Uterus (tissue), 4 donors: Measurements from ENCODE around the gene EPB41. TPM values are rescaled to one million over a fixed set of nuclear protein-coding genes. Genes with fewer than 3 reads are reported as not detected.
"Not testable (repeated sequence)": the region's sequence is repeated elsewhere in the genome, so short reads cannot be mapped to it uniquely, and the experiment has no call there.

Experiments used
- DNase-seq, 2 donors: peaks; one replicate each; pipeline ENCODE4 v3.0.0-alpha.2; 2019 to 2020
- H3K27ac ChIP-seq, 2 donors: fragments of 200-600 bp; sonication (generic); 1 replicate in 1 of 2; 2 replicates in 1 of 2; pipeline ENCODE4 v1.5.1; 2016 to 2018
- H3K27me3 ChIP-seq, 2 donors: fragments of 200-600 bp; sonication (generic); one replicate each; pipeline ENCODE4 v1.5.1; 2018 to 2019; ENCODE audit warnings: control low read depth in 1 of 2
- H3K36me3 ChIP-seq, 2 donors: fragments of 200-600 bp; sonication (generic); one replicate each; pipeline ENCODE4 v1.5.1; 2019; ENCODE audit warnings: control low read depth in 1 of 2
- H3K4me1 ChIP-seq, 2 donors: fragments of 200-600 bp; sonication (generic); one replicate each; pipeline ENCODE4 v1.5.1; 2018 to 2019; ENCODE audit warnings: control low read depth in 1 of 2
- H3K4me3 ChIP-seq, 2 donors: fragments of 200-600 bp; sonication (generic); 1 replicate in 1 of 2; 2 replicates in 1 of 2; pipeline ENCODE4 v1.5.1; 2018 to 2019; ENCODE audit warnings: mild to moderate bottlenecking in 1 of 2
- H3K9me3 ChIP-seq, 2 donors: fragments of 200-600 bp; sonication (generic); one replicate each; pipeline ENCODE4 v1.5.1; 2019; ENCODE audit warnings: control low read depth in 1 of 2
- POLR2A ChIP-seq, 2 donors: fragments of 450-650 bp; IDR thresholded peaks; one replicate each; pipeline ENCODE4 v1.6.1; 2016; ENCODE audit warnings: antibody characterized with exemption in 2 of 2, mild to moderate bottlenecking in 1 of 2, moderate library complexity in 1 of 2
- intact Hi-C: fragments of 100-400 bp; cut with DNase I; formaldehyde crosslinking; loops from one replicate; pipeline ENCODE4 v1.15.1; 2023; ENCODE audit warnings: low total_unique reads
- total RNA-seq, 4 donors: library from RNA; depleted of rRNA in 3 of 4; stranded (reverse); fragments of >200 nt in 3 of 4; gene quantifications; one replicate each; pipeline versions ENCODE4 v1.1.0 to v1.2.4, GENCODE V29; 2014 to 2023
- TF ChIP-seq, protein P1 (sequence below), 4 experiments: fragments of 200-600 bp in 2 of 4; fragments of 450-650 bp in 2 of 4; sonication (generic) in 2 of 4; IDR thresholded peaks; one replicate each; pipeline ENCODE4 v1.5.1; 2016 to 2019; ENCODE audit warnings: antibody characterized with exemption in 4 of 4, mild to moderate bottlenecking in 2 of 4, moderate library complexity in 1 of 4
- donor health status: DM: yes; HTN: yes; CAD: no.

EPB41 gene
- total RNA-seq, 4 donors from 2014 or later, result 16.2 to 1,146 (median 45.4) TPM

DNA sequence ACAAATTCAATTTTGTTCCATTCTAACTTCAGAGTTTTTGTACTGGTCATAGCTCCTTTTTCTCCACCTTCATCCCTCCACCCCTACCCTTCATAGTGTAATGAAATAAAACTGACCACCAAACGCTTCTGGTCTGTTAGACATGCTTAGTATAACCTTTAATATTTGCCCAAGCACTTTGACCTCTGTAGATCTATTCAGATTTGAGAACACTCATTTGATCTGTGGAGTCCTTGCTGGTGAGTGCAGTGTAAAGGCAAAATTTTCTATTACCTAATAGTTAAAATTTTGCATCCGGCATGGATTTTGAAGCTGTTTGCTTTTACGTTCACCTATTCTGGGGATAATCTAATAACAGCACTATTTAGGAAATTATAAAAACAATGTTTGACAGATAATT is 168.2 kb downstream of the EPB41 start:
- intact Hi-C loops, result no loop called here
- H3K4me3 ChIP-seq, result peak overlapping the region; percentile 23 to 33
- no peaks in the 10 kb centered on the region for H3K27me3 ChIP-seq
- no peaks in the 10 kb centered on the region for H3K36me3 ChIP-seq
- no peaks in the 10 kb centered on the region for H3K9me3 ChIP-seq
- DNase-seq, result no peak
- TF ChIP-seq POLR2A (IDR thresholded peaks at IDR 0.05), result no peak
- TF ChIP-seq, protein P1, sequence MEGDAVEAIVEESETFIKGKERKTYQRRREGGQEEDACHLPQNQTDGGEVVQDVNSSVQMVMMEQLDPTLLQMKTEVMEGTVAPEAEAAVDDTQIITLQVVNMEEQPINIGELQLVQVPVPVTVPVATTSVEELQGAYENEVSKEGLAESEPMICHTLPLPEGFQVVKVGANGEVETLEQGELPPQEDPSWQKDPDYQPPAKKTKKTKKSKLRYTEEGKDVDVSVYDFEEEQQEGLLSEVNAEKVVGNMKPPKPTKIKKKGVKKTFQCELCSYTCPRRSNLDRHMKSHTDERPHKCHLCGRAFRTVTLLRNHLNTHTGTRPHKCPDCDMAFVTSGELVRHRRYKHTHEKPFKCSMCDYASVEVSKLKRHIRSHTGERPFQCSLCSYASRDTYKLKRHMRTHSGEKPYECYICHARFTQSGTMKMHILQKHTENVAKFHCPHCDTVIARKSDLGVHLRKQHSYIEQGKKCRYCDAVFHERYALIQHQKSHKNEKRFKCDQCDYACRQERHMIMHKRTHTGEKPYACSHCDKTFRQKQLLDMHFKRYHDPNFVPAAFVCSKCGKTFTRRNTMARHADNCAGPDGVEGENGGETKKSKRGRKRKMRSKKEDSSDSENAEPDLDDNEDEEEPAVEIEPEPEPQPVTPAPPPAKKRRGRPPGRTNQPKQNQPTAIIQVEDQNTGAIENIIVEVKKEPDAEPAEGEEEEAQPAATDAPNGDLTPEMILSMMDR (IDR thresholded peaks at IDR 0.05), result no peak
- H3K4me1 ChIP-seq, result no peaks in the 10 kb centered on the region
- peak overlapping the region; percentile 90 to 91 for H3K27ac ChIP-seq

DNA sequence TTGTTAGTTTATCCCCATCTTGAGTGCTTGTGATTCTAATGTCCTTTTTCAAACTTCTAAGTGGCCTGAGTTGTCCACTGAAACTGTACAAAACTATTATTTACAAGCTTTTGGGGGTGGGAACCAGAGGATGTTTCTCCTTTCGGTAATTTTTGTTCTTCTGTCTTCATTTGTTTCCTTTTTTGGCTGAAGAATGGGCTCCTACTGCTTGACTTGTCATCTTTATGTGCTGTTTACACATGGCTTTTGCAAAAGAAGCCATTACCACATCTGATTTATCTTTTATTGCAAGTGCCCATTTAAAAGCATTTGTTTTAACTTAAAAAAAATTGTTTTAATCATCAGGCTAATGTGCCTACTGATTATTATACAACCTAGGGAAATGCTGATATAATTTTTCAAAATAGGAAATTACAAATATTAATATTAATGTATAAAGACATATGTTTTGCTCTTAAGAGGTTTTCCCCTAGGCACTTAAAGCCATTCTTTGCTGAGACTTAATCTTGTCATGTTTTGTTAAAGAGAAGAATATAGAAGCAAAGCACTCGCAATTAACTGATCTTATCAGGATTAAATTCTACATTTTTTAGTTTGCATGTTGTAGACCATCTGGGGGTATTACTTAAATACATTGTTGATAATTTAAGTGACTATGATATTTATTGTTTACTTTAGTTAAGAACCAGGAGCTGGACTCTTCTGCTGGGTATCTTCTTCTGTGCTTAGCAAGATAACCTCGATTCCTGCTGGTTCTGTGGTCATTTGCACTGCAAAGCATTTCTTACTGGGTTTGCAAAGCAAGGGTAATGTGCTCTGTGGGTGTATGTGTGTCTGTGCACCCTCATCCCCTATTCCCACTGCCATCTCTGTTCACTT is 169.2 kb downstream of the EPB41 start:
- intact Hi-C loops, result no loop called here
- H3K27ac ChIP-seq, result peak overlapping the region; percentile 90 to 91

GRCh38 chr1:29084196-29084521 is 169.8 kb downstream of the EPB41 start:
- Histone ChIP-seq H3K27ac (peak overlapping the region; percentile 90 to 91), H3K4me1 (no peaks in the 10 kb centered on the region), H3K9me3 (no peaks in the 10 kb centered on the region), H3K4me3 (no peak overlapping the region), H3K27me3 (no peaks in the 10 kb centered on the region), H3K36me3 (no peaks in the 10 kb centered on the region)
- TF ChIP-seq, protein P1 (IDR thresholded peaks at IDR 0.05), result no peak
- TF ChIP-seq POLR2A (IDR thresholded peaks at IDR 0.05), result no peak
- intact Hi-C loops, result no loop called here
- DNase-seq, result no peak

More for the DNA sequence above, 169.2 kb downstream of the EPB41 start:
- peak in 1 of 2 donors; percentile 31 for DNase-seq
- Histone ChIP-seq H3K36me3 (no peaks in the 10 kb centered on the region), H3K27me3 (no peaks in the 10 kb centered on the region), H3K4me1 (no peaks in the 10 kb centered on the region), H3K9me3 (no peaks in the 10 kb centered on the region), H3K4me3 (peak overlapping the region; percentile 23 to 33)
- TF ChIP-seq, protein P1 (IDR thresholded peaks at IDR 0.05), result no peak
- TF ChIP-seq POLR2A (IDR thresholded peaks at IDR 0.05), result peak; percentile 28 to 42

DNA sequence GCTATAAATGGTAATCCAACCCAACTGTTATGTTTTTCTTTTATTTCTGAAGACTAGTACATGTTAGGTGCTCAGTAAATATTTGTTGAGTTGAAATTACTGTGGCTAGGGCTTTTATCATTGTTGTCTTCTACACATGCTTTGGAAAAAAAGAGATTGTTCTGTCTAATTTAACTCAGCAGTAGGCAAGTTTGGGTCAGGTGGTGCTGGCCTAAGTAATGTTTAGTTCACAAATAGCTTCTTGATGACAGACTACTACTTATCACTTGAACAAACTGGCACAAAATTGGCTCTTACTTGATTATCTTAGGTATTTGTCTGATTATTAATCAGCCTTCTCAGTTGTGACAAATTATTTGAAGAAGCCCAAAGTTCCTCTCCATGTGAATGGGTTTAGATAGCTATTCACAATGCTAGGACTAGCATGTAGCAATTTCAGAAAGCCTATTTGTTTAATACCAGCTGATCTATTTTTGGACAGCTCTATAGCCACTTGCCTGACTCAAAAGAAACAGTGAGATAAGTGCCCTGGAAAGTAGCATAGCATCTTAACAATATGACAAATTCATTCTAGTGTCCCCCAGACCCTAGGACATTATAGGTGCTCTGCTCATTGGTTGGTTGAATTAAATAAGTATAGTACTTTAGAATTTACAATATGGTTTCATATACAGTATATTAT is 176.7 kb downstream of the EPB41 start:
- Histone ChIP-seq H3K27ac (peak overlapping the region in 1 of 2 donors; percentile 53), H3K9me3 (no peaks in the 10 kb centered on the region), H3K4me3 (no peak overlapping the region), H3K4me1 (no peaks in the 10 kb centered on the region), H3K36me3 (no peaks in the 10 kb centered on the region), H3K27me3 (no peaks in the 10 kb centered on the region)
- intact Hi-C loops, result no loop called here
- no peak for TF ChIP-seq POLR2A (IDR thresholded peaks at IDR 0.05)
- TF ChIP-seq, protein P1 (IDR thresholded peaks at IDR 0.05), result no peak
- no peak for DNase-seq

- H3K4me1 ChIP-seq, intact Hi-C loops, H3K36me3 ChIP-seq, H3K9me3 ChIP-seq, H3K27ac ChIP-seq, H3K27me3 ChIP-seq, DNase-seq, H3K4me3 ChIP-seq: not testable (repeated sequence)
Observed at GRCh38 chr1:29092704-29093103, 178.3 kb downstream of the EPB41 start.
